Activated CD4-positive, alpha-beta memory T cell treated with anti-CD3 and anti-CD28 coated beads for 36 hours (primary cell): ENCODE results near the gene ANKRD30B. TPM values are rescaled to one million over a fixed set of nuclear protein-coding genes. Genes with fewer than 3 reads are reported as not detected.
"Not testable (repeated sequence)": the region's sequence is repeated elsewhere in the genome, so short reads cannot be mapped to it uniquely, and the experiment has no call there.

Experiments used
- CTCF ChIA-PET: fragments of 350-600 bp; sonication (Branson Sonifier 250); formaldehyde crosslinking; loops from one replicate; lab custom pipeline; 2021; ENCODE audit warnings: antibody characterized with exemption, inconsistent platforms; lab: Charles Lee
- POLR2A ChIA-PET: fragments of 350-600 bp; sonication (Branson Sonifier 250); formaldehyde crosslinking; loops from one replicate; lab custom pipeline; 2021; ENCODE audit warnings: antibody characterized with exemption; lab: Charles Lee
- DNase-seq: peaks from one replicate; pipeline ENCODE4 v3.0.0-alpha.2; 2020
- H3K27ac Mint-ChIP-seq: one replicate; pipeline ENCODE4 v1.8.0; 2021; ENCODE audit warnings: mixed read lengths
- H3K27me3 Mint-ChIP-seq: one replicate; pipeline ENCODE4 v1.8.0; 2021; ENCODE audit warnings: mixed read lengths
- H3K36me3 Mint-ChIP-seq: one replicate; pipeline ENCODE4 v1.8.0; 2021; ENCODE audit warnings: mixed read lengths
- H3K4me1 Mint-ChIP-seq: one replicate; pipeline ENCODE4 v1.8.0; 2021; ENCODE audit warnings: low read depth, mixed read lengths
- H3K4me3 Mint-ChIP-seq: one replicate; pipeline ENCODE4 v1.8.0; 2021; ENCODE audit warnings: mild to moderate bottlenecking, mixed read lengths
- H3K9me3 Mint-ChIP-seq: one replicate; pipeline ENCODE4 v1.8.0; 2021; ENCODE audit warnings: mixed read lengths
- intact Hi-C: fragments of 100-400 bp; cut with micrococcal nuclease; formaldehyde crosslinking; loops from one replicate; pipeline ENCODE4 v1.15.1; 2023
- total RNA-seq, 2 experiments: library from RNA; stranded (reverse); gene quantifications; one replicate each; pipeline ENCODE4 v1.2.3, GENCODE V29; 2021

The ANKRD30B gene, protein sequence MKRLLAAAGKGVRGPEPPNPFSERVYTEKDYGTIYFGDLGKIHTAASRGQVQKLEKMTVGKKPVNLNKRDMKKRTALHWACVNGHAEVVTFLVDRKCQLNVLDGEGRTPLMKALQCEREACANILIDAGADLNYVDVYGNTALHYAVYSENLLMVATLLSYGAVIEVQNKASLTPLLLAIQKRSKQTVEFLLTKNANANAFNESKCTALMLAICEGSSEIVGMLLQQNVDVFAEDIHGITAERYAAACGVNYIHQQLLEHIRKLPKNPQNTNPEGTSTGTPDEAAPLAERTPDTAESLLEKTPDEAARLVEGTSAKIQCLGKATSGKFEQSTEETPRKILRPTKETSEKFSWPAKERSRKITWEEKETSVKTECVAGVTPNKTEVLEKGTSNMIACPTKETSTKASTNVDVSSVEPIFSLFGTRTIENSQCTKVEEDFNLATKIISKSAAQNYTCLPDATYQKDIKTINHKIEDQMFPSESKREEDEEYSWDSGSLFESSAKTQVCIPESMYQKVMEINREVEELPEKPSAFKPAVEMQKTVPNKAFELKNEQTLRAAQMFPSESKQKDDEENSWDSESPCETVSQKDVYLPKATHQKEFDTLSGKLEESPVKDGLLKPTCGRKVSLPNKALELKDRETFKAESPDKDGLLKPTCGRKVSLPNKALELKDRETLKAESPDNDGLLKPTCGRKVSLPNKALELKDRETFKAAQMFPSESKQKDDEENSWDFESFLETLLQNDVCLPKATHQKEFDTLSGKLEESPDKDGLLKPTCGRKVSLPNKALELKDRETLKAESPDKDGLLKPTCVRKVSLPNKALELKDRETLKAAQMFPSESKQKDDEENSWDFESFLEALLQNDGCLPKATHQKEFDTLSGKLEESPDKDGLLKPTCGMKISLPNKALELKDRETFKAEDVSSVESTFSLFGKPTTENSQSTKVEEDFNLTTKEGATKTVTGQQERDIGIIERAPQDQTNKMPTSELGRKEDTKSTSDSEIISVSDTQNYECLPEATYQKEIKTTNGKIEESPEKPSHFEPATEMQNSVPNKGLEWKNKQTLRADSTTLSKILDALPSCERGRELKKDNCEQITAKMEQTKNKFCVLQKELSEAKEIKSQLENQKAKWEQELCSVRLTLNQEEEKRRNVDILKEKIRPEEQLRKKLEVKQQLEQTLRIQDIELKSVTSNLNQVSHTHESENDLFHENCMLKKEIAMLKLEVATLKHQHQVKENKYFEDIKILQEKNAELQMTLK (N-terminal part only)
- total RNA-seq = not detected

DNA sequence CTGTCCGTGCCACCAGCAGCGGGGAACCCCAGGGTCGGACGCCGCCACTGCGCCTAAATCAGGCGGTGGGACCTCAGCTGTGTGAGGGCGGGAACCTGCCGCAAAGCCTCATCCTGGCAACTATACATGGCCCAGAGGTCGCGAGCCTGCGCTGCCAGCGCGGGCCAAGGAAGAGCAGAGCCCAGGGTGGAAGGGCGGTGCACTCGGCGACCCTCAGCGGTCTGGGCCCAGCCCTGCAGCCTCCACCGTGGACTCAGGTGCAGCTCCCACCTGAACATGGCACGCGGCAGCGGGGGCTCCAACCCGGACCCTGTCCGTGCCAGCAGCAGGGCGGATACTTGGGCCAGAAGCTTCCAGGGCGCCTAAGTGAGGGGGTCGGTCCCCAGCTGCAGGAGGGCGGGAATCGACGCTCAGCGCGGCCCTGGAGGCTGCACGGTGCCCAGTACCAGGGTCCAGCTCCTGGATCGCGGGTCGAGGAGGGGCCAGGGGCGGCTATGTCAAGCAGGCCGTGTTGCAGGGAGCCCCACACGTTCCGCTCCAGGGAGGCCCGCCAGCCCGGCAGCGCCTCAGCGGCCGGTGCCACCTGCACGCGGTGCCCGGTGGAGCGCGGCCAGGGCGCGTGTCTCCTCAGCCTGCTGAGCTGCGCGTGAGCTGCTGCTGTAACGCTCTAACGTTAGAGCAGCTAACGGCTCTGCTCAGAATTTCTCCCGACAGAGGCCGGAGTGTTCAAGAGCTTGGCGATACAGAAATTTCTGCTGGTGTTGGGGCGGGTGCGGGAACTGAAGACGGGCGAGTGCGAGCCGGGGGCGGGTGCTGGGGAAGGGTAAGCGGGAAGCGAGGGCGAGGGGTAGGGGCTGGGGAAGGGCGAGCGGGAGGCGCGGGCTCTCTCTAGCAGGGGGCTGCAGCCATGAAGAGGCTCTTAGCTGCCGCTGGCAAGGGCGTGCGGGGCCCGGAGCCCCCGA is at the start of gene ANKRD30B:
Gene ANKRD30B (plus strand): TSS at position 660 of the 962 bp plus-strand sequence. CDS start 248 bp downstream, at position 908.
- ChIA-PET CTCF (no interaction called here), POLR2A (no interaction called here)
- Mint-ChIP-seq H3K4me3 (peak within 1 kb of the TSS; percentile 40), H3K4me1 (no peaks in the 10 kb centered on the region), H3K9me3 (no peaks in the 10 kb centered on the region), H3K36me3 (no peaks in the 10 kb centered on the region), H3K27ac (no peak within 1 kb of the TSS), H3K27me3 (peaks cover 9% of the 10 kb centered on the region)
- no peak for DNase-seq
- intact Hi-C loops = no loop called here

DNA sequence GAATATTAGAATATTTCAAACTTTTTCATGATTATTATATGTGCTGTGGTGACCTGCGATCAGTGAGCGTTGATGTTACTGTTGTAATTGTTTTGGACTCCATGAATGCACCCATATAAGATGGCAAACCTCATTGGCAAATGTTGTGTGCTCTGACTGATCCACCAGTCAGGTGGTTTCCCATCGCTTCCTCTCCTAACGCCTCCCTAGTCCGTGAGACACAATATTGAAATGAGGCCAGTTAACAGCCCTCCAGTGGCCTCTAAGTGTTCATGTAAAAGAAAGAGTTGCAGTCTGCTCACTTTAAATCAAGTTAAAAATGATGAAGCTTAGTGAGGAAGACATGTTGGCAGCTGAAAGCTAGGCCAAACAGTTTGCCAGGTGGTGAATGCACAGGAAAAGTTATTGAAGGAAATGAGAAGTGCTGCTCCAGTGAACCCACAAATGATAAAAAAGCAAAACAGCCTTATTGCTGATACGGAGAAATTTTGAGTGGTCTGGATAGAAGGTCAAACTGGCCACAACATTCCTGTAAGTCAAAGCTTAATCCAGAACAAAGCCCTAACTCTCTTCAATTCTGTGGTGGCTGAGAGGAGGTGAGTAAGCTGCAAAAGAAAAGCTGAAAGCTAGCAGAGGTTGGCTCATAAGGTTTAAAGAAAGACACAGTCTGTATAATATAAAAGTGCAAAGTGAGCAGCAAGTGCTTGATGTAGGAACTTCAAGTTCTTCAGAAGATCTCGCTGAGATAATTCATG is 46.5 kb upstream of the ANKRD30B start:
- H3K4me3 Mint-ChIP-seq, H3K9me3 Mint-ChIP-seq, CTCF ChIA-PET, POLR2A ChIA-PET, H3K36me3 Mint-ChIP-seq, H3K4me1 Mint-ChIP-seq, H3K27me3 Mint-ChIP-seq, DNase-seq, intact Hi-C loops, H3K27ac Mint-ChIP-seq: not testable (repeated sequence)

DNA sequence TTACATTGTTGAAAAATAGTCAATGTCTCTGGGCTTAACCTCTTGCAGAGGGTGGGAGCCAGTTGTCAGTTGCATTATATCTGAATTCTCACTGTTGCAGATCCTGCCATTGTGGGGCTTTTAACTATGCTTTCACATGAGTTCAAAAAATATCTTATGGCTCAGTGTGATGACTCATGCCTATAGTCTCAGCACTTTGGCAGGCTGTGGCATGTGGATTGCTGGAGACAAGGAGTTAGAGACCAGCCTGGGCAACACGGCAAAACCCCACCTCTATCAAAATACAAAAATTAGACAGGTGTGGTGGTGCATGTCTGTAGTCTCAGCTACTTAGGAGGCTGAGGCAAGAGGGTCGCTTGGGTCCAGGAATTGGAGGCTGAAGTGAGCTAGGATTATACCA is 38.2 kb upstream of the ANKRD30B start:
- H3K9me3 Mint-ChIP-seq, H3K27me3 Mint-ChIP-seq, H3K36me3 Mint-ChIP-seq, H3K4me1 Mint-ChIP-seq, DNase-seq, H3K27ac Mint-ChIP-seq, POLR2A ChIA-PET, intact Hi-C loops, CTCF ChIA-PET, H3K4me3 Mint-ChIP-seq: not testable (repeated sequence)

DNA sequence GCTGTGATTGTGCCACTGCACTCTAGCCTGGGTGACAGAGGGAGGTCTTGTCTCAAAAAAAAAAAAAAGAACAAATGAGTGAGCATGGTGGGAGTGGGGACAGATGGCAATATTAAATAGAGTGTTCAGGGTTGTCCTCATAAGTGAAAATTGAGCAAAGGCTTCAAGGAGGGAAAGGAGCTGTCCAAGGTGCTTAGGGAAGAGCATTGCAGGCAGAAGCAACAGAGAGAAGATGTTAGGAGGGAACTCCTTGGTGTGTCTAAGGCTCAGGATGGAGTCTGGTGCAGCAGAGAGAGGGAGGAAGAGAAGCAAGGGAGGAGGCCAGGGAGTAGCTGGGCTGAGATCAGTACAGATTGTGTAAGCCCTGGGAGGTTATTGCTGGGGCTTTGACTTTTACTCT is 26.4 kb upstream of the ANKRD30B start:
- H3K27me3 Mint-ChIP-seq, CTCF ChIA-PET, H3K36me3 Mint-ChIP-seq, H3K4me1 Mint-ChIP-seq, intact Hi-C loops, H3K9me3 Mint-ChIP-seq, POLR2A ChIA-PET, H3K27ac Mint-ChIP-seq, H3K4me3 Mint-ChIP-seq, DNase-seq: not testable (repeated sequence)

DNA sequence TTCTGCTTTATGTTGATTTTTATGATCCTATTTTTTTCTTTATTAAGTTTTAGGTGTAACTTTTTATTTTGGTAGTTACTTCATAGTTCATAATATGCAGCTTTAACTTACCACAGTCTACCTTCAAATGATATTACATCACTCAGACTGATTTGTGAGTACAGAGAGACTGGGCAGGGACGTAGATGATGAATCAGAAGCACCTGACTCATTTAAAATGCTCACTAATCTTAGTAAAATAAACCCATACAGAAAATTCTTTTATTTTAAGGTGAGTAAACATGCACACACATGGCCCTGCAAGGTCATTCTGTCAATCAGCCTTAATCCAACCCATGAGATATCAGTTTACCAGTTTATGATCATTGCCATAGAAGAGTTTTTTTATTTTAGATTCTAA is 8.9 kb upstream of the ANKRD30B start:
- H3K9me3 Mint-ChIP-seq, DNase-seq, POLR2A ChIA-PET, intact Hi-C loops, CTCF ChIA-PET, H3K36me3 Mint-ChIP-seq, H3K4me3 Mint-ChIP-seq, H3K27ac Mint-ChIP-seq, H3K4me1 Mint-ChIP-seq, H3K27me3 Mint-ChIP-seq: not testable (repeated sequence)

DNA sequence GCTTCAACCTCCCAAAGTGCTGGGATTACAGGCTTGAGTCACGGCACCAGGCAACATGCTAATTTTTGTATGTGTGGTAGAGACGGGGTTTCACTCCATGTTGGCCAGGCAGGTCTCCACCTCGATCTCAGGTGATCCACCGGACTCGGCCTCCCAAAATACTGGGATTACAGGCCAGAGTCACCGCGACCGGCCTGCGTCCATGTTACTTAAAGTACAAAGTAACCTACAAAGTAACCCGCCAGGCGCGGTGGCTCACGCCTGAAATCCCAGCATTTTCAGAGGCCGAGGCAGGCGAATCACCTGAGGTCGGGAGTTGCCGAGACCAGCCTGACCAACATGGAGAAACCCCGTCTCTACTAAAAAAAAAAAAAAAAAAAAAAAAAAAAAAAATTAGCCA is 1.1 kb upstream of the ANKRD30B start:
- CTCF ChIA-PET = no interaction called here
- Mint-ChIP-seq H3K4me3 (no peak overlapping the region), H3K4me1 (no peaks in the 10 kb centered on the region), H3K9me3 (no peaks in the 10 kb centered on the region), H3K27ac (no peak overlapping the region), H3K27me3 (peaks cover 9% of the 10 kb centered on the region), H3K36me3 (no peaks in the 10 kb centered on the region)
- intact Hi-C loops = no loop called here
- POLR2A ChIA-PET = no interaction called here
- DNase-seq = no peak

DNA sequence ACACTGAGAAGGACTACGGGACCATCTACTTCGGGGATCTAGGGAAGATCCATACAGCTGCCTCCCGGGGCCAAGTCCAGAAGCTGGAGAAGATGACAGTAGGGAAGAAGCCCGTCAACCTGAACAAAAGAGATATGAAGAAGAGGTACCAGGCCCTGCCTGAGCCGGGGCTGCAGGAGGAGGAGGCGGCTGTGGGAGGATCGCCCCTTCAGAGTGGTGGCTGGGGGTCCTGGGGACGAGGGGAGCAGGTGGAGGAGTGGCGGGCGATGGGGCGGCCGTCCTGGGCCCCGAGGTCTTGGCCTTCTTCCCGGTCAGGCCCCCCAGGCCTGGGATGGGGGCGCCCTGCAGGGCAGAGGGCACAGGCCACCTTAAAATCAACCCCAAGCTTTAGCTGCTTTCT is 524 bp downstream of the ANKRD30B start:
- no peak overlapping the region for H3K27ac Mint-ChIP-seq
- intact Hi-C loops = no loop called here
- no peaks in the 10 kb centered on the region for H3K36me3 Mint-ChIP-seq
- no peaks in the 10 kb centered on the region for H3K9me3 Mint-ChIP-seq
- POLR2A ChIA-PET = no interaction called here
- H3K27me3 Mint-ChIP-seq = peaks cover 9% of the 10 kb centered on the region
- CTCF ChIA-PET = no interaction called here
- H3K4me3 Mint-ChIP-seq = peak overlapping the region; percentile 40
- no peak for DNase-seq
- no peaks in the 10 kb centered on the region for H3K4me1 Mint-ChIP-seq

DNA sequence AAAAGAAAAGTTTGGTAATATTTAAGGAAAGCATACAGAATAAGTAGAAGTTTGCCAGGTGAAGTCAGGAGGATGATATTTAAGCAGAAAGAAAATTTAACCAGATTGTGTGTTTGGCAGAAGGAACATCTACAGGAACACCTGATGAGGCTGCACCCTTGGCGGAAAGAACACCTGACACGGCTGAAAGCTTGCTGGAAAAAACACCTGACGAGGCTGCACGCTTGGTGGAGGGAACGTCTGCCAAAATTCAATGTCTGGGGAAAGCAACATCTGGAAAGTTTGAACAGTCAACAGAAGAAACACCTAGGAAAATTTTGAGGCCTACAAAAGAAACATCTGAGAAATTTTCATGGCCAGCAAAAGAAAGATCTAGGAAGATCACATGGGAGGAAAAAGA is 15.6 kb downstream of the ANKRD30B start:
- H3K36me3 Mint-ChIP-seq, H3K27me3 Mint-ChIP-seq, intact Hi-C loops, H3K27ac Mint-ChIP-seq, H3K4me3 Mint-ChIP-seq, POLR2A ChIA-PET, DNase-seq, H3K4me1 Mint-ChIP-seq, CTCF ChIA-PET, H3K9me3 Mint-ChIP-seq: not testable (repeated sequence)

DNA sequence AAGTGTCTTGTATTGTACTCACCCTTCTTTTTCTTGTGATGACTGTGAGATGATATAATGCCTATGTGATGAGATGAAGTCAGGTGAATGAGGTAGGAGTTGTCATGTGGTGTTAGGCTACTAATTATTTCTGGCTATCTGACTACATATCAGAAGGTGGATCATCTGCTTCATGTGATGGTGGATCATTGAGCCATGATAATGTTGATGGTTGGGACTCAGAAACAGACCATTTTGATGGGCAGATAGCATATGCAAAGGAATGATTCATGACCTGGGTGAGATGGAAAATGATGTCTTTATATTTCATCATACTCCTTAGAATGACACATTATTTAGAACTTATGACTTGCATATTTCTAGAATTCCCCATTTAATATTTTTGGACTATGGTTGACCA is 19.5 kb downstream of the ANKRD30B start:
- intact Hi-C loops = no loop called here
- H3K27ac Mint-ChIP-seq = no peak overlapping the region
- peaks cover 2% of the 10 kb centered on the region for H3K27me3 Mint-ChIP-seq
- CTCF ChIA-PET = no interaction called here
- H3K9me3 Mint-ChIP-seq = no peaks in the 10 kb centered on the region
- DNase-seq = no peak
- POLR2A ChIA-PET = no interaction called here
- H3K4me1 Mint-ChIP-seq = peaks cover 7% of the 10 kb centered on the region
- no peak overlapping the region for H3K4me3 Mint-ChIP-seq
- H3K36me3 Mint-ChIP-seq = no peaks in the 10 kb centered on the region

DNA sequence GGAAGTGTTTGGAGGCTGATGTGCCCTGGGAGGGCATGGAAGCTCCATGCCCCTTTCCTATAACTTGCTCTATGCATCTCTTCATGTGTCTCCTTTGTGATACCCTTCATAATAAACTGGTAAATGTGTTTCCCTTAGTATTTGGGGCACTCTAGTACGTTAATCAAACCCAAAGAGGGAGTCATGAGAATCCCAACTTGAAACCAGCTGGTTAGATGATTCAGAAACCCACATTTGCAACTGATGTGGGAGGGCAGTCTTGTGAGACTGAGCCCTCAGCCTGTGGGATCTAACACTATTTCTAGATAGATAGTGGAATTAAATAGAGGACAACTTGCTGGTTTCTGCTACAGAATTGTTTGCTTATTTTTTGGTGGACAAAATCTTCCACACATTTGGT is 20.3 kb downstream of the ANKRD30B start:
- Mint-ChIP-seq H3K27ac (no peak overlapping the region), H3K4me1 (peaks cover 7% of the 10 kb centered on the region), H3K4me3 (no peak overlapping the region), H3K9me3 (no peaks in the 10 kb centered on the region), H3K27me3 (peaks cover 2% of the 10 kb centered on the region), H3K36me3 (no peaks in the 10 kb centered on the region)
- intact Hi-C loops = no loop called here
- ChIA-PET POLR2A (no interaction called here), CTCF (no interaction called here)
- DNase-seq = no peak

DNA sequence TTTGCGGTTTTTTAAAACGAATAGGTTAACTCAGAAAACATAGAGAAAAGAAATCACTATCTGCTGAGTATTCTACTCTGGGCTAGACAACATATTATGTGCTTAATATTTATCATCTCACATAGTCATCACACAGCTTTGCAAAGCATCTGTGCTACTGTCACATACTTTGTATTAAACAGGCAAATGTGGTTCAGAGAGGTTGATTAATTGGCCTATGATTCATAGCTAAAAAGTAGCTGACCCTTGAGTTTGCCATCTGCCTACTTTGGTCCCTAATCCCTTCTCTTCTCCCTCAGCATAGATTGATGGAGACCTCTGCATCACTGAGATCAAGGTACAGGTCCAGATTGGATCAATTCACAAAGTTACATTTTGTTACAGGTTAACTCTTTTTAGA is 21.4 kb downstream of the ANKRD30B start:
- POLR2A ChIA-PET = no interaction called here

More for the DNA sequence above, 21.4 kb downstream of the ANKRD30B start:
- H3K9me3 Mint-ChIP-seq = no peaks in the 10 kb centered on the region
- peaks cover 7% of the 10 kb centered on the region for H3K4me1 Mint-ChIP-seq
- intact Hi-C loops = no loop called here
- H3K4me3 Mint-ChIP-seq = no peak overlapping the region
- no peaks in the 10 kb centered on the region for H3K36me3 Mint-ChIP-seq
- no peak for DNase-seq
- no peak overlapping the region for H3K27ac Mint-ChIP-seq
- H3K27me3 Mint-ChIP-seq = peaks cover 2% of the 10 kb centered on the region
- CTCF ChIA-PET = no interaction called here
